Retina (tissue), 1 donor: ENCODE results near the gene CUBN.

Source experiments
- DNase-seq: peaks from one replicate; pipeline ENCODE4 v3.0.0-alpha.2; 2016

Gene CUBN

GRCh38 chr10:16904639-16905061 lies 225.0 kb downstream of the CUBN start:
- no peak for DNase-seq

GRCh38 chr10:16904049-16904448 lies 225.6 kb downstream of the CUBN start:
- DNase-seq, result no peak

GRCh38 chr10:16902606-16903005 lies 227.0 kb downstream of the CUBN start:
- DNase-seq, result no peak

- DNase-seq, result peak; percentile 38
Measured at GRCh38 chr10:16901106-16901505, 228.5 kb downstream of the CUBN start.

GRCh38 chr10:16896993-16897392 lies 232.6 kb downstream of the CUBN start:
- no peak for DNase-seq

- DNase-seq, result no peak
Measured at GRCh38 chr10:16894821-16895220, 234.8 kb downstream of the CUBN start.

- DNase-seq, result no peak
Measured at GRCh38 chr10:16893664-16894063, 235.9 kb downstream of the CUBN start.

- DNase-seq, result peak; percentile 67
Measured at GRCh38 chr10:16891375-16892313, 238.0 kb downstream of the CUBN start.

GRCh38 chr10:16890691-16891090 lies 238.9 kb downstream of the CUBN start:
- no peak for DNase-seq

GRCh38 chr10:16887565-16887964 lies 242.0 kb downstream of the CUBN start:
- DNase-seq, result no peak

GRCh38 chr10:16886031-16886430 lies 243.6 kb downstream of the CUBN start:
- no peak for DNase-seq

- DNase-seq, result no peak
Measured at GRCh38 chr10:16884497-16884896, 245.1 kb downstream of the CUBN start.

- no peak for DNase-seq
Measured at GRCh38 chr10:16883084-16883483, 246.5 kb downstream of the CUBN start.

- no peak for DNase-seq
Measured at GRCh38 chr10:16870331-16870730, 259.3 kb downstream of the CUBN start.

GRCh38 chr10:16867990-16868389 lies 261.6 kb downstream of the CUBN start:
- no peak for DNase-seq

- DNase-seq, result peak; percentile 60
Measured at GRCh38 chr10:16867556-16867955, 262.1 kb downstream of the CUBN start.

GRCh38 chr10:16866541-16867275 lies 262.9 kb downstream of the CUBN start:
- peak; percentile 62 for DNase-seq

GRCh38 chr10:16865766-16866165 lies 263.8 kb downstream of the CUBN start:
- DNase-seq, result no peak

GRCh38 chr10:16863766-16864165 lies 265.8 kb downstream of the CUBN start:
- no peak for DNase-seq

GRCh38 chr10:16857419-16857818 lies 272.2 kb downstream of the CUBN start:
- DNase-seq, result no peak

- DNase-seq, result no peak
Measured at GRCh38 chr10:16856567-16856966, 273.0 kb downstream of the CUBN start.

- DNase-seq, result no peak
Measured at GRCh38 chr10:16856092-16856491, 273.5 kb downstream of the CUBN start.

GRCh38 chr10:16854623-16855022 lies 275.0 kb downstream of the CUBN start:
- no peak for DNase-seq

GRCh38 chr10:16853809-16854208 lies 275.8 kb downstream of the CUBN start:
- DNase-seq, result no peak
